SK-N-SH treated with all-trans-retinoic acid at 6 μM for 48 hours (cell line): ENCODE data around the gene GPBAR1.

Experiments used
- ARNTL ChIP-seq: fragments of 450-650 bp; formaldehyde crosslinking; IDR thresholded peaks from 2 replicates; pipeline ENCODE4 v1.5.0; 2020; ENCODE audit warnings: low read depth, mild to moderate bottlenecking, moderate library complexity, borderline replicate concordance
- BACH2 ChIP-seq: fragments of 250-450 bp; sonication (Bioruptor Pico); IDR thresholded peaks from 2 replicates; pipeline ENCODE4 v1.9.0; 2021; ENCODE audit warnings: mild to moderate bottlenecking, borderline replicate concordance
- CREB5 ChIP-seq: fragments of 250-450 bp; sonication (Bioruptor Pico); IDR thresholded peaks from 2 replicates; pipeline ENCODE4 v1.5.1; 2020; ENCODE audit warnings: low read depth, mild to moderate bottlenecking, moderate library complexity
- CSDC2 ChIP-seq: fragments of 250-450 bp; sonication (Bioruptor Pico); IDR thresholded peaks from 2 replicates; pipeline ENCODE4 v1.5.0; 2020; ENCODE audit warnings: mild to moderate bottlenecking, moderate library complexity
- CSRNP3 ChIP-seq: fragments of 250-450 bp; sonication (Bioruptor Pico); IDR thresholded peaks from 2 replicates; pipeline ENCODE4 v1.5.1; 2021; ENCODE audit warnings: mild to moderate bottlenecking, moderate library complexity
- OSR1 ChIP-seq: fragments of 250-450 bp; sonication (Bioruptor Pico); IDR thresholded peaks from 2 replicates; pipeline ENCODE4 v1.8.0; 2022; ENCODE audit warnings: moderate library complexity, mild to moderate bottlenecking, inconsistent platforms
- POU6F1 ChIP-seq: fragments of 250-450 bp; sonication (Bioruptor Pico); IDR thresholded peaks from 2 replicates; pipeline ENCODE4 v1.8.0; 2021; ENCODE audit warnings: low read depth, mild to moderate bottlenecking, moderate library complexity, borderline replicate concordance
- RARB ChIP-seq: fragments of 250-450 bp; sonication (Bioruptor Pico); IDR thresholded peaks from 2 replicates; pipeline ENCODE4 v1.8.0; 2021; ENCODE audit warnings: mild to moderate bottlenecking, moderate library complexity
- ZC3H10 ChIP-seq: fragments of 250-450 bp; sonication (Bioruptor Pico); IDR thresholded peaks from 2 replicates; pipeline ENCODE4 v1.5.1; 2021; ENCODE audit warnings: mild to moderate bottlenecking, moderate library complexity
- ZFP3 ChIP-seq: fragments of 250-450 bp; sonication (Bioruptor Pico); IDR thresholded peaks from 2 replicates; pipeline ENCODE4 v1.5.0; 2020; ENCODE audit warnings: mild to moderate bottlenecking, moderate library complexity

- no peak for TF ChIP-seq POU6F1 (CRISPR knock-in tag)
- no peak for TF ChIP-seq ZC3H10 (CRISPR knock-in tag)
- TF ChIP-seq CREB5 (CRISPR knock-in tag), result no peak
- TF ChIP-seq OSR1 (CRISPR knock-in tag), result no peak
- no peak for TF ChIP-seq CSDC2 (CRISPR knock-in tag)
- no peak for TF ChIP-seq ARNTL (CRISPR knock-in tag)
- no peak for TF ChIP-seq ZFP3 (CRISPR knock-in tag)
- TF ChIP-seq RARB, result no peak
- TF ChIP-seq BACH2 (CRISPR knock-in tag), result no peak
- no peak for TF ChIP-seq CSRNP3 (CRISPR knock-in tag)
These were observed 29.0 kb downstream of the GPBAR1 start for GRCh38 chr2:218289639-218290315.
